Sigmoid colon (tissue), 7 donors: ENCODE results near the gene SPEM2. TPM values are rescaled to one million over a fixed set of nuclear protein-coding genes. Genes with fewer than 3 reads are reported as not detected.

ENCODE experiments used
- DNase-seq: peaks from one replicate; pipeline ENCODE4 v3.0.0-alpha.2; 2019
- H3K27ac ChIP-seq, 4 donors: fragments of 200-600 bp; sonication (generic); one replicate each; pipeline ENCODE4 v1.5.1; 2016 to 2019; ENCODE audit warnings: mild to moderate bottlenecking in 1 of 4
- H3K27me3 ChIP-seq, 3 donors: fragments of 200-600 bp; sonication (generic); one replicate each; pipeline ENCODE4 v1.5.1; 2019; ENCODE audit warnings: mild to moderate bottlenecking in 1 of 3
- H3K36me3 ChIP-seq, 4 donors: fragments of 200-600 bp; sonication (generic); one replicate each; pipeline ENCODE4 v1.5.1; 2016 to 2019
- H3K4me1 ChIP-seq, 4 donors: fragments of 200-600 bp; sonication (generic); one replicate each; pipeline ENCODE4 v1.5.1; 2017 to 2019
- H3K4me3 ChIP-seq, 4 donors: fragments of 200-600 bp; sonication (generic); one replicate each; pipeline ENCODE4 v1.5.1; 2017 to 2019; ENCODE audit warnings: mild to moderate bottlenecking in 2 of 4, moderate library complexity in 1 of 4
- H3K9me3 ChIP-seq, 4 donors: fragments of 200-600 bp in 3 of 4; sonication (generic) in 3 of 4; one replicate each; pipeline versions ENCODE4 v1.5.1 to v1.6.1; 2013 to 2019
- EP300 ChIP-seq, 4 donors: sonication (generic); formaldehyde crosslinking; IDR thresholded peaks; one replicate each; pipeline ENCODE4 v1.6.1; 2017; ENCODE audit warnings: antibody characterized with exemption in 4 of 4
- POLR2A ChIP-seq, 2 donors: fragments of 450-650 bp; IDR thresholded peaks; one replicate each; pipeline ENCODE4 v1.6.1; 2016; ENCODE audit warnings: antibody characterized with exemption in 2 of 2, mild to moderate bottlenecking in 2 of 2, moderate library complexity in 2 of 2
- POLR2AphosphoS5 ChIP-seq, 4 donors: sonication (generic); formaldehyde crosslinking; IDR thresholded peaks; one replicate each; pipeline ENCODE4 v1.6.1; 2017; ENCODE audit warnings: antibody characterized with exemption in 4 of 4
- WGBS, 2 donors: extraction: QIAGEN DNeasy Blood & Tissue Kit; methylation state at CpG; one replicate each; pipeline ENCODE4 v1.1.7; 2013; 5-methylcytosine and 5-hydroxymethylcytosine counted together
- intact Hi-C: fragments of 100-400 bp; cut with DNase I; formaldehyde crosslinking; loops from one replicate; pipeline ENCODE4 v1.15.1; 2023
- polyA plus RNA-seq, 3 donors: library from polyadenylated mRNA; stranded (reverse); fragments of 200-250 nt; gene quantifications; one replicate each; pipeline ENCODE4 v1.2.3, GENCODE V29; 2013
- total RNA-seq, 4 donors: library from RNA; depleted of rRNA; stranded (reverse); fragments of >200 nt; gene quantifications; one replicate each; pipeline ENCODE4 v1.1.0, GENCODE V29; 2016
- TF ChIP-seq, protein P1 (sequence below), 4 experiments: fragments of 450-650 bp in 3 of 4; fragments of 200-600 bp in 1 of 4; IDR thresholded peaks; one replicate each; pipeline ENCODE4 v1.5.1; 2016 to 2019; ENCODE audit warnings: antibody characterized with exemption in 4 of 4, mild to moderate bottlenecking in 3 of 4, moderate library complexity in 2 of 4
- donor health status: healthy with polysubstance abuse.
- donor health status: Bipolar disorder and iron deficiency.
- donor health status: healthy.

Gene SPEM2
- total and polyA plus RNA-seq, 7 donors: not detected

DNA sequence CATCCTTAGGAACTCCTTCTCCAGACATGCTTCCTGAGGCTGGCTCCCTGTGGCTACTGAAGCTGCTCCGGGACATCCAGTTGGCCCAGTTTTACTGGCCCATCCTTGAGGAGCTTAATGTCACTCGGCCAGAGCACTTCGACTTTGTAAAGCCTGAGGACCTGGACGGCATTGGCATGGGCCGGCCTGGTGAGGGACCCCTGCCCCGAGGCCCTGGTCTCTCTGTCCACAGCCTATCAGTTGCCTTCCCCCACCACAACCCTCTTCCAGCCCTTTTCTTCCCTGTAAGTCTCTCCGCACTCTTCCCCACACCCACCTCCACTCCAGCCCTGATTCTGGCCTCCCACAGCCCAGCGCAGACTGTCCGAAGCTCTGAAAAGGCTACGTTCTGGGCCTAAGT lies 42.5 kb upstream of the SPEM2 start:
- DNase-seq: no peak
- Histone ChIP-seq H3K36me3 (peaks cover 0 to 4% (median under 1%) of the 10 kb centered on the region in 4 donors), H3K4me3 (no peak overlapping the region), H3K4me1 (peaks cover 2 to 34% (median 30%) of the 10 kb centered on the region in 4 donors), H3K27ac (no peak overlapping the region), H3K9me3 (no peaks in the 10 kb centered on the region), H3K27me3 (no peaks in the 10 kb centered on the region)
- WGBS, 2 donors: 94 to 95% methylated on average over 10 of the region's 10 CpGs
- TF ChIP-seq, protein P1, sequence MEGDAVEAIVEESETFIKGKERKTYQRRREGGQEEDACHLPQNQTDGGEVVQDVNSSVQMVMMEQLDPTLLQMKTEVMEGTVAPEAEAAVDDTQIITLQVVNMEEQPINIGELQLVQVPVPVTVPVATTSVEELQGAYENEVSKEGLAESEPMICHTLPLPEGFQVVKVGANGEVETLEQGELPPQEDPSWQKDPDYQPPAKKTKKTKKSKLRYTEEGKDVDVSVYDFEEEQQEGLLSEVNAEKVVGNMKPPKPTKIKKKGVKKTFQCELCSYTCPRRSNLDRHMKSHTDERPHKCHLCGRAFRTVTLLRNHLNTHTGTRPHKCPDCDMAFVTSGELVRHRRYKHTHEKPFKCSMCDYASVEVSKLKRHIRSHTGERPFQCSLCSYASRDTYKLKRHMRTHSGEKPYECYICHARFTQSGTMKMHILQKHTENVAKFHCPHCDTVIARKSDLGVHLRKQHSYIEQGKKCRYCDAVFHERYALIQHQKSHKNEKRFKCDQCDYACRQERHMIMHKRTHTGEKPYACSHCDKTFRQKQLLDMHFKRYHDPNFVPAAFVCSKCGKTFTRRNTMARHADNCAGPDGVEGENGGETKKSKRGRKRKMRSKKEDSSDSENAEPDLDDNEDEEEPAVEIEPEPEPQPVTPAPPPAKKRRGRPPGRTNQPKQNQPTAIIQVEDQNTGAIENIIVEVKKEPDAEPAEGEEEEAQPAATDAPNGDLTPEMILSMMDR (IDR thresholded peaks at IDR 0.05): no peak
- TF ChIP-seq POLR2A (IDR thresholded peaks at IDR 0.05) (no peak), POLR2AphosphoS5 (IDR thresholded peaks at IDR 0.05) (no peak), EP300 (IDR thresholded peaks at IDR 0.05) (no peak)
- intact Hi-C loops: loop anchor here (5.0 kb wide), 1 partner anchor 179 kb away; the partner anchor contains the start of gene SENP3

DNA sequence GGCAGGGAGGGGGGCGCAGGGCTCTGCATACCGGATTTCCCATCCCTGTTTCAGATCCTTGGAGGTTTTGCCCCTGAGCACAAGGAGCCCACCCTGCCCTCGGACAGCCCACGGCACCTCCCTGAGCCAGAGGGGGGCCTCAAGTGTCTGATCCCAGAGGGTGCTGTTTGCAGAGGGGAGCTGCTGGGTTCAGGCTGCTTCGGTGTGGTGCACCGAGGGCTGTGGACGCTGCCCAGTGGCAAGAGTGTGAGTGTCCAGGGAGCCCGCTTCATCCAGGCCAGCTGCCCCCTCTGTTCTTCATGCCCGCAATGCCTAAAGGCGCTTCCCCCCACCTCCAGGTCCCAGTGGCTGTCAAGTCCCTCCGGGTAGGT lies 42.1 kb upstream of the SPEM2 start:
- Histone ChIP-seq H3K4me3 (peak overlapping the region in 3 of 4 donors; percentile 39 to 49 (median 48)), H3K4me1 (peaks cover 2 to 34% (median 30%) of the 10 kb centered on the region in 4 donors), H3K27me3 (no peaks in the 10 kb centered on the region), H3K36me3 (peaks cover 0 to 8% (median 2%) of the 10 kb centered on the region in 4 donors), H3K27ac (peak overlapping the region in 1 of 4 donors; percentile 48), H3K9me3 (no peaks in the 10 kb centered on the region)
- DNase-seq: no peak
- intact Hi-C loops: loop anchor here (5.0 kb wide), 1 partner anchor 179 kb away; the partner anchor contains the start of gene SENP3
- 87 to 94% methylated on average over 11 of the region's 11 CpGs for WGBS, 2 donors
- no peak for TF ChIP-seq POLR2AphosphoS5 (IDR thresholded peaks at IDR 0.05)
- TF ChIP-seq, protein P1 (IDR thresholded peaks at IDR 0.05): no peak
- TF ChIP-seq EP300 (IDR thresholded peaks at IDR 0.05): no peak

DNA sequence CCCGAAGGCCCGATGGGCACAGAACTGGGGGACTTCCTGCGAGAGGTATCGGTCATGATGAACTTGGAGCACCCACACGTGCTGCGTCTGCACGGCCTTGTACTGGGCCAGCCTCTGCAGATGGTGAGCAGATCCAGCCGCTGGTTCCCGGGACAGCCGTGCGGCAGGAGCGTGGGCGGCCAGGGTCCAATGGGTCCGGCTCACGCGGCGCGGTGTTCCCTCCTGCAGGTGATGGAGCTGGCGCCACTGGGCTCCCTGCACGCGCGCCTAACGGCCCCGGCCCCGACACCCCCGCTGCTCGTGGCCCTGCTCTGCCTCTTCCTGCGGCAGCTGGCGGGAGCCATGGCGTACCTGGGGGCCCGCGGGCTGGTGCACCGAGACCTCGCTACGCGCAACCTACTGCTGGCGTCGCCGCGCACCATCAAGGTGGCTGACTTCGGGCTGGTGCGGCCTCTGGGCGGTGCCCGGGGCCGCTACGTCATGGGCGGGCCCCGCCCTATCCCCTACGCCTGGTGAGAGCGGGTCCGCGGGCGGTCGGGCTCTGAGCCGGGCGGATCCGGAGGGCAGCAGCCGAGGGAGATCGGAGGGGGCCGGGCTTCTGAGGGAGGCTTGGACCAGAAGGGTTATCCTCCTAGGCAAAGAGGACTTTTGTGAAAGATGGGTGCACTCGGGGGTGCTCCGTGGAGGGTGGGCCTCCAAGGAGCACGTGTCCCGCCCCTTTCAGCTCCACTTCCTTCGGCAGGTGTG lies 41.5 kb upstream of the SPEM2 start:
- Histone ChIP-seq H3K4me3 (peak overlapping the region; percentile 12 to 49 (median 44)), H3K27ac (peak overlapping the region; percentile 48 to 55 (median 50)), H3K9me3 (no peaks in the 10 kb centered on the region), H3K4me1 (peaks cover 2 to 34% (median 30%) of the 10 kb centered on the region in 4 donors), H3K36me3 (peaks cover 0 to 11% (median 3%) of the 10 kb centered on the region in 4 donors), H3K27me3 (no peaks in the 10 kb centered on the region)
- peak; percentile 72 for DNase-seq
- intact Hi-C loops: loop anchor here (5.0 kb wide), 1 partner anchor 178 kb away; the partner anchor contains the start of gene SENP3
- TF ChIP-seq POLR2AphosphoS5 (IDR thresholded peaks at IDR 0.05): peak in 2 of 4 donors; percentile 7 to 21
- TF ChIP-seq, protein P1 (IDR thresholded peaks at IDR 0.05): no peak
- WGBS, 2 donors: 33 to 77% methylated on average over 65 of the region's 65 CpGs

DNA sequence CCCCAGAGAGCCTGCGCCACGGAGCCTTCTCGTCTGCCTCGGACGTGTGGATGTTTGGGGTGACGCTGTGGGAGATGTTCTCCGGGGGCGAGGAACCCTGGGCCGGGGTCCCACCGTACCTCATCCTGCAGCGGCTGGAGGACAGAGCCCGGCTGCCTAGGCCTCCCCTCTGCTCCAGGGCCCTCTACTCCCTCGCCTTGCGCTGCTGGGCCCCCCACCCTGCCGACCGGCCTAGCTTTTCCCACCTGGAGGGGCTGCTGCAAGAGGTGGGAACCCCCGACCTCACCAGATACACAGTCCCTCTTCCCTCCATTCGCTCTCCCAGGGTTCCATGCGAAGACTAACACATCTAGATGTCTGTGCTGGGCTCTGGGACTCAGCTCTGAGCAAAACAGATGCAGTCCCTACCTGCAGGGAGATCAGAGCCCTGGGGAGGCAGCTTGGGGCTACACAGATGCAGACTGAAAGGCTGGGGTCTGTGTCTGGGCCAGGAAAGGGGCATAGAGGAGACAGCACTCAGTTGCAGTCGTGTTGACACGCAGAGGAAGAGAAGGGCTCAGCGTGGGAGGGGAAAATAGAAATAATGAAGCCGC lies 40.8 kb upstream of the SPEM2 start:
- no peak for DNase-seq
- Histone ChIP-seq H3K9me3 (no peaks in the 10 kb centered on the region), H3K27me3 (no peaks in the 10 kb centered on the region), H3K36me3 (peaks cover 0 to 18% (median 7%) of the 10 kb centered on the region in 4 donors), H3K27ac (peak overlapping the region; percentile 48 to 55 (median 50)), H3K4me3 (peak overlapping the region in 3 of 4 donors; percentile 39 to 49 (median 48)), H3K4me1 (peaks cover 2 to 34% (median 30%) of the 10 kb centered on the region in 4 donors)
- intact Hi-C loops: loop anchor here (5.0 kb wide), 1 partner anchor 178 kb away; the partner anchor contains the start of gene SENP3
- 60 to 87% methylated on average over 23 of the region's 23 CpGs for WGBS, 2 donors
- TF ChIP-seq EP300 (IDR thresholded peaks at IDR 0.05): no peak
- TF ChIP-seq, protein P1 (IDR thresholded peaks at IDR 0.05): no peak
